ENCODE results near the gene CEP170.

The CEP170 gene

GRCh38 chr1:243254927-243255790 is at the start of gene CEP170:
TSS of gene CEP170 (minus strand) at chr1:243255281. CDS start at chr1:243225280, 30,001 bp downstream.
- peak; percentile 94 for DNase-seq

GRCh38 chr1:243301059-243301458 is 46.0 kb upstream of the CEP170 start:
- no peak for DNase-seq

GRCh38 chr1:243299069-243299468 is 44.0 kb upstream of the CEP170 start:
- no peak for DNase-seq

DNA sequence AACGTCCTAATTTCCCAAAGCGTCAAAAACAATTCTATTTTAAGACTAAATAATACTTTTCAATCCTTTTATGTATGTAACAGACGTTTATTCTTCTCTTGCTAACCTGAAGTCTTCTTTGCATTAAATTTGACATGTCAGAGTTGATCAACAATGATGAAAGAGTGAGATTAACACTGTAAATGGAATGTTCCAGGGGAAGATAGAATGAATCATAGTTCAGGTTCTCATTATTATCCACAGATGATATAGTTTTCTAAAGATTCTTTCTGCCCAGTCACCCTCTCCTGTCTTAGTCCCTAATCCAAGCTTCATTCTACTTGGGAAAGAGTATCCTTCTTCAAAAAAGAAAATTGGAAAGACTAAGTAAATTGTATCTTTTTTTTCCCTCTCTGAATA is 39.6 kb upstream of the CEP170 start:
- no peak for DNase-seq

- no peak for DNase-seq
Observed at GRCh38 chr1:243293941-243294722, 39.1 kb upstream of the CEP170 start.

GRCh38 chr1:243292117-243292516 is 37.0 kb upstream of the CEP170 start:
- DNase-seq: no peak

- DNase-seq: no peak
Observed at GRCh38 chr1:243291292-243291691, 36.2 kb upstream of the CEP170 start.

GRCh38 chr1:243288062-243288461 is 33.0 kb upstream of the CEP170 start:
- no peak for DNase-seq

DNA sequence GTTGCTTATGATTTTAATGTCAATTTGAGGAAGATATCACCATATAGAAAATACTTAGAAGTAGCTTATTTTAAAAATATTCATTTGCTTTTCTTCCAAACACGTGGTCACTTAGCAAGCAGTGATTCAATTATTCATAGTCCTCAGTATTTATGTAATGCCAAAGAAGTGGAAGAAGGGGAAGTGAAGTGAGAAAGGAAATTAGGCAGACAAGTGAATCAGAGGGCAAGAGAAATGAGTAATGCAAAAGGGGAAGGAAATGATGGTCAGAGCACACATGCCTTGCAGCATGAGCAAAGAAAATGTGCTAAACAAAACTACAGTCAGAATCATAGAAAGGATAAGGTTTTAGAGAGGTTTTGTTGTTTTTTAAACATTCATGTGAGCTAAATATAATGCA is 32.6 kb upstream of the CEP170 start:
- DNase-seq: no peak

DNA sequence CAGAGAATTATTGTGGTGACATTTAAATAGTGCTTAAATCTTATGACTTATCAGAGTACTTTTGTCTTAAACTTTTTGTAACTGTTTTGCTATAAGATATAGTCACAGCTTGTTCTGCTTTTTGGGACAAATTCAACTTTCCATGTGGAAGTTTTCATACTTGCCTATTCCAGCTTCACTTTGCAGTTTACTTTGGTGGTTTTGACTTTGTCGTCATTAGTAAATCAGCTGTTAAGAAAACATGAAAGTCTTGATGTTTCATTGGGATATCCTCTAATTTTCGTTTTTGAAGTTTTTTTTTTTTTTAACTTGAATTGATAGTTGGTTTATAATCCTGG is 32.0 kb upstream of the CEP170 start:
- no peak for DNase-seq

DNA sequence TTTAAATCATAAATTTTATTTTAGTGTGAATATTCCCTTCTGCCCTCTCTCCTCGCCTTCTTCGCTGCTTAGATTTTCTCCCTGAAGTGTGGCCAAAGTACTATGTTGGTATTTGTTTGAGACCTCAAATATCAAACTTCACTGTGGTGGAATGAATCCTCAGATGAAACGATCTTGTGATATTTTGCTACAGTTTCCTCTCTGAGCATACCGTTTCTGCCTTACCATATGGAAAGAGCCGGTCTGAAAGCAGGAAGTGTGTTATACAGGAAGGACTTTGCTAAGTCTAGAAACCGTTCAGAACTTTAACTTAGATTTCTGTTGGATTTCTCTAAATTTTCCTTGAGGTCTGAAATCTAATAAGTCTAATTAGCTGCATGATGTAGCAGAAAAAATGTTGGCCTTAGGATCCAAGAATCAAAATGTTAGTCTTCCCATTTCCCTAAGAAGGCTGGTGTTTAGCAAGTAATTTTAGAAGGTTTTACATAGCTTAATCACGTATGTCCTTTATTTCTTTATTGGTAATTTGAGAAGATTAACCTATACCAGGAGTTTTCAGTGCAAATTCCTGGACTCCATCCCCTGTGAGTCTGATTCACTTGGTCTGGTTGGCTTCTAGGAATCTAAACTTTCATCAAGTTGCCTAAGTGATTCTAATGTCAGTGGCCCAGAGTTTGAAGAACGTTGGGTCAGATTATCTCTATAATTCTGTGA is 31.5 kb upstream of the CEP170 start:
- no peak for DNase-seq

GRCh38 chr1:243281672-243282071 is 26.6 kb upstream of the CEP170 start:
- DNase-seq: no peak

DNA sequence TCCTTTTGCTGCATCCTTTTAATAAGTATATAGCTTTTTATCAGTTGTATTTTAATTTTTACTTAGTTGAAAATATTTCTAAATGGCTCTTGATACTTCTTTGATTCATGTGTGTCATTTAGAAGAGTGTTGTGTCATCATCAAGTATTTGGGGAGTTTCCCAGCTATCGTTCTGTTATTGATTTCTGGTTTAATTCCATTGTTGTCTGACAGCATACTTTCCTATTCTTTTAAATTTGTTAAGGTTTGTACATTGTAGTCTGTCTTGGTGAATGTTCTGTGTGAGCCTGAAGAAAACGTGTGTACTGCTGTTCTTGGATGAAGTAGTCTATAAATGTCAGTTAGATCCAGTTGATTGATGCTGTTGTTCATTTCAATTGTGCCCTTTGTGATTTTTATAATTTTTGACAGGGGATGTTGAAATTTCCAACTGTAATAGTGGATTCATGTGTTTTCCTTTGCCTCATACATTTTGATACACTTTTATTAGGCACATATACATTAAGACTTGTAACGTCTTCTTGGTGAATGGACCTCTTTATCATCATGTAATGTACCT is 25.6 kb upstream of the CEP170 start:
- DNase-seq: no peak

- DNase-seq: no peak
Observed at GRCh38 chr1:243275316-243275715, 20.2 kb upstream of the CEP170 start.

DNA sequence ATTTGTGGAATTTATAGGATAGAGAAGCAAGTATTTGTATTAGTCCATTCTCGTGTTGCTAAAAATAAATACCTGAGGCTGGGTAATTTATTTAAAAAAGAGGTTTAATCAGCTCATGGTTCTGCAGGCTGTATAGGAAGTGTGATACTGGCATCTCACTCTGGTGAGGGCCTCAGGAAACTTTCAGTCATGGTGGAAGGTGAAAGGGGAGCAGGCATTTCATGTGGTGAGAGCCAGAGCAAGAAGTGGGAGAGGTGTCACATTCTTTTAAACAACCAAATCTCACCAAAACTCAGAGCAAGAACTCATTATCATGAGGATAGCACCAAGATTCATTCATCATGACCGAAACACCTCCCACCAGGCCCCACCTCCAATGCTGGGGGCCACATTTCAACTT is 18.9 kb upstream of the CEP170 start:
- DNase-seq: no peak

DNA sequence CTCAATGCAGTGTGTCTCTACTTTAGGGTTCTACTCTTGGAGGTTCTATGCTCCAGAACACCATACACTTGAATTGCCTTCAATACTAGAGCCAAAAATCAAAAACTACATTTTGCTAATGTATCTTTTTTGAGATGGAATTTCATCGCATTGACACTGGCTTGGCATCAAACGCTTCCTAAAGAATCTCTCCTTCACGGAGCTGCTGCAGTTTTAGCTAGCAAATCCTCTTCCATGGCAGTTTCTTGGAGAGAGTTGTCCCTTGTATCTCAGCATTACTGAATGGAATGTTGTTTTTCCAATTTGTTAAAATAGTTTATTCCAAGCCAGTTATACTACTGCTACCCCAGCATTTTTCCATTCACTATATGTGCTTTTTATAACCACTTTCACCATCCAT is 18.4 kb upstream of the CEP170 start:
- DNase-seq: no peak

- no peak for DNase-seq
Observed at GRCh38 chr1:243272401-243272800, 17.3 kb upstream of the CEP170 start.

- DNase-seq: no peak
Observed at GRCh38 chr1:243271996-243272395, 16.9 kb upstream of the CEP170 start.

DNA sequence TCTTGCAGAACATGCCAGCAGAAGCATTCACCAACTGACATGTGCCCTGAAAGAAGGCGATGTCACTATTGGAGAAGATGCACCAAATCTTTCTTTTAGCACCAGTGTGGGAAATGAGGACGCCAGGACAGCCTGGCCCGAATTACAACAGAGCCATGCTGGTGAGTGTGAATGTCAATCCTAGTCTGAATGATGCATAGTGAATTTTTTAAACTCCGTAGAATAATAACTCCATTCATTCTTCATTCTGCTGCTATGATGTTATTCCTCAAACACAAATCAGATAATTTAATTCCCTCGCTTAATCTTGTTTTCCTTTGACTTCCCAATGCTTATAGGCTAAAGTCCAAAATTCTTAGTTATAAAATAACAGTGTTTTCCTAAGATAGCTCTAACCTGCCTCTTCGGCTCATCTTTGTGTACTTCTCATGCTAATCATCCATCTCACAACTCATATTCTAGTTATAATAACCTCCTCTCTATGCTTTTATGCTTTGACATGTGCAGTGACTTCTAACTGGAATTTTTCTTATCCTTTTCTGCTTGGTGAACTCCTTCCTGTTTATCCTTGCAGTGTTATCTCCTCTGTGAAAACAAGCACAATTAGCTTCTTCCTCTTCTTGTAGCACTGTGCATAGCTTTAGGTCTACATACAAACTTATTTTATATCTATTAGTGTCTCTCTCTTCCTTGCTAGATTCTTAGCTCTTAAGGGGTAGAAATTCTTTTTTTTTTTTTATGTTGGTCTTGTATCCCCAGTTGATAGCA is 15.2 kb upstream of the CEP170 start:
- no peak for DNase-seq

DNA sequence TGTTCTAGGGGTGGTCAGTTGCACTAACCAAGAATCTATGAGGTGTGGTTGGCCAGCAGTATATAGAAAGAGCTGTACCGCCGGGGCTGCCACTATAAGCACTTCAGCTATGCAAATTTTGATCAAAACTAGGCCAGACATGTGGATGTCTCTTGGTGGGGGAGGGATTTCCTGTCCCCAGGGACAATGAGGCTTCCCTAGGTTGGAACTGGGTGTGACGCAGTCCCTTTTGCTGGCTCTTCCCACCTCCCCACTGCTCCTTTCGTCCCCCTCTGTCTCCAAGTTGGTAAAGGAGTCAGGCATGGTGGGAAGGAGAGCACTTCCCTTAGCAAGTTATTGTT is 14.3 kb upstream of the CEP170 start:
- no peak for DNase-seq

- no peak for DNase-seq
Observed at GRCh38 chr1:243268751-243269460, 13.8 kb upstream of the CEP170 start.
